Lung (tissue), 12 donors: ENCODE data around the gene GLUD2. TPM values are rescaled to one million over a fixed set of nuclear protein-coding genes. Genes with fewer than 3 reads are reported as not detected.

ENCODE experiments used
- ATAC-seq: fragments of 200-7000 bp; cut with Tn5 transposase; one replicate; pipeline ENCODE4 v1.9.1; 2020; ENCODE audit warnings: moderate number of reproducible peaks; ENCODE audit not compliant: insufficient read depth, low FRiP score
- DNase-seq, 3 donors: peaks; one replicate each; pipeline ENCODE4 v3.0.0-alpha.2; 2013 to 2017
- H3K27ac ChIP-seq, 2 donors: one replicate each; pipeline ENCODE4 v1.5.1; 2013; ENCODE audit warnings: mild to moderate bottlenecking in 2 of 2, moderate library complexity in 2 of 2, control low read depth in 1 of 2, inconsistent platforms in 1 of 2, low read depth in 1 of 2, low read length in 1 of 2
- H3K27me3 ChIP-seq, 3 donors: one replicate each; pipeline ENCODE4 v1.5.1; 2013; ENCODE audit warnings: low read length in 2 of 3; ENCODE audit not compliant: control insufficient read depth in 3 of 3, insufficient read depth in 3 of 3
- H3K36me3 ChIP-seq, 4 donors: one replicate each; pipeline ENCODE4 v1.5.1; 2013; ENCODE audit warnings: low read length in 4 of 4, mild to moderate bottlenecking in 1 of 4, moderate library complexity in 1 of 4; ENCODE audit not compliant: control insufficient read depth in 4 of 4, insufficient read depth in 4 of 4
- H3K4me1 ChIP-seq, 5 donors: one replicate each; pipeline ENCODE4 v1.5.1; 2013; ENCODE audit warnings: low read length in 5 of 5, mild to moderate bottlenecking in 2 of 5, moderate library complexity in 1 of 5; ENCODE audit not compliant: control insufficient read depth in 5 of 5, insufficient read depth in 5 of 5
- H3K4me3 ChIP-seq: one replicate; pipeline ENCODE4 v1.5.1; 2013; ENCODE audit warnings: mild to moderate bottlenecking, control low read depth, moderate library complexity
- H3K9ac ChIP-seq, 2 donors: one replicate each; pipeline ENCODE4 v1.5.1; 2013; ENCODE audit warnings: low read length in 2 of 2, control low read depth in 1 of 2; ENCODE audit not compliant: insufficient read depth in 1 of 2
- H3K9me3 ChIP-seq, 4 donors: one replicate each; pipeline ENCODE4 v1.5.1; 2013; ENCODE audit warnings: low read length in 3 of 4, mild to moderate bottlenecking in 1 of 4, moderate library complexity in 1 of 4; ENCODE audit not compliant: control insufficient read depth in 4 of 4, insufficient read depth in 3 of 4
- CTCF ChIP-seq: IDR thresholded peaks from 2 replicates; pipeline ENCODE4 v1.5.1; 2012; ENCODE audit warnings: mild to moderate bottlenecking; ENCODE audit errors: control extremely low read depth, extremely low read depth
- WGBS, 2 donors: extraction: QIAGEN DNeasy Blood & Tissue Kit; methylation state at CpG; one replicate each; pipeline ENCODE4 v1.1.7; 2013; 5-methylcytosine and 5-hydroxymethylcytosine counted together
- polyA plus RNA-seq, 2 donors: library from polyadenylated mRNA; stranded (reverse); fragments of 200-250 nt; gene quantifications; one replicate each; pipeline ENCODE4 v1.2.1, GENCODE V29; 2013
- total RNA-seq, 2 donors: library from RNA; depleted of rRNA in 1 of 2; stranded (reverse); fragments of >200 nt in 1 of 2; gene quantifications; one replicate each; pipeline ENCODE4 v1.2.1, GENCODE V29; 2014 to 2021
- donor health status: control.
- donor health status: control.
- donor health status: Bipolar disorder and iron deficiency.
- donor health status: healthy.
- donor health status: DM: yes; HTN: yes; CAD: no.

The GLUD2 gene
- total and polyA plus RNA-seq, 4 donors, result 0.35 to 2.6 (median 1.5) TPM

GRCh38 chrX:121009764-121010163, 37.6 kb upstream of the GLUD2 start:
- ATAC-seq (no peak), DNase-seq (no peak)
- Histone ChIP-seq H3K27ac (no peak overlapping the region), H3K27me3 (no peaks in the 10 kb centered on the region), H3K36me3 (no peaks in the 10 kb centered on the region), H3K4me1 (no peaks in the 10 kb centered on the region), H3K9me3 (peaks cover 0 to 7% (median 2%) of the 10 kb centered on the region in 4 donors), H3K4me3 (no peak overlapping the region), H3K9ac (no peak overlapping the region)
- TF ChIP-seq CTCF, result no peak
- WGBS, 2 donors, result 61 to 77% methylated on average over 3 of the region's 3 CpGs

GRCh38 chrX:121010218-121010617, 37.2 kb upstream of the GLUD2 start:
- Histone ChIP-seq H3K27me3 (no peaks in the 10 kb centered on the region), H3K4me3 (no peak overlapping the region), H3K9ac (no peak overlapping the region), H3K27ac (no peak overlapping the region), H3K36me3 (no peaks in the 10 kb centered on the region), H3K4me1 (no peaks in the 10 kb centered on the region), H3K9me3 (peaks cover 0 to 9% (median 2%) of the 10 kb centered on the region in 4 donors)
- no peak for TF ChIP-seq CTCF
- WGBS, 2 donors, result 64 to 84% methylated on average over 4 of the region's 4 CpGs
- ATAC-seq (no peak), DNase-seq (no peak)

- ATAC-seq (no peak), DNase-seq (no peak)
- TF ChIP-seq CTCF, result no peak
- H3K36me3 ChIP-seq, result no peaks in the 10 kb centered on the region
- H3K27ac ChIP-seq, result no peak overlapping the region
- WGBS, 2 donors, result 76 to 87% methylated on average over 7 of the region's 7 CpGs
- H3K27me3 ChIP-seq, result no peaks in the 10 kb centered on the region
- H3K4me3 ChIP-seq, result no peak overlapping the region
- H3K9me3 ChIP-seq, result peaks cover 0 to 9% (median 2%) of the 10 kb centered on the region in 4 donors
- no peak overlapping the region for H3K9ac ChIP-seq
- no peaks in the 10 kb centered on the region for H3K4me1 ChIP-seq
Observed at GRCh38 chrX:121011254-121011653, 36.2 kb upstream of the GLUD2 start.

- Histone ChIP-seq H3K27ac (no peak overlapping the region), H3K4me3 (no peak overlapping the region), H3K27me3 (no peaks in the 10 kb centered on the region), H3K36me3 (no peaks in the 10 kb centered on the region), H3K9me3 (peaks cover 0 to 9% (median 2%) of the 10 kb centered on the region in 4 donors), H3K4me1 (no peaks in the 10 kb centered on the region), H3K9ac (no peak overlapping the region)
- DNase-seq (no peak), ATAC-seq (no peak)
- no peak for TF ChIP-seq CTCF
Observed at GRCh38 chrX:121013897-121014455, 33.4 kb upstream of the GLUD2 start.
